Hepatocyte (in vitro differentiated cells): ENCODE measurements around the gene EEF1AKMT2. TPM values are rescaled to one million over a fixed set of nuclear protein-coding genes. Genes with fewer than 3 reads are reported as not detected.

Source experiments
- DNase-seq: peaks from one replicate; pipeline ENCODE4 v3.0.0-alpha.2; 2016; ENCODE audit warnings: low spot score
- H2AFZ ChIP-seq: fragments of 200-600 bp; sonication (generic); 2 replicates; pipeline ENCODE4 v1.6.0; 2016; ENCODE audit warnings: antibody characterized with exemption, mild to moderate bottlenecking
- H3K27ac ChIP-seq: fragments of 200-600 bp; sonication (generic); 2 replicates; pipeline ENCODE4 v1.5.1; 2016; ENCODE audit warnings: mild to moderate bottlenecking
- H3K27me3 ChIP-seq: fragments of 200-600 bp; sonication (generic); 2 replicates; pipeline ENCODE4 v1.6.1; 2016
- H3K36me3 ChIP-seq: fragments of 200-600 bp; sonication (generic); replicated peaks from 2 replicates; pipeline ENCODE4 v1.5.1; 2016; ENCODE audit warnings: low read depth; ENCODE audit not compliant: insufficient read depth
- H3K4me1 ChIP-seq: fragments of 200-600 bp; sonication (generic); 2 replicates; pipeline ENCODE4 v1.5.1; 2016; ENCODE audit warnings: mild to moderate bottlenecking, moderate library complexity; ENCODE audit not compliant: insufficient read depth
- H3K4me2 ChIP-seq: fragments of 200-600 bp; sonication (generic); 2 replicates; pipeline ENCODE4 v1.6.0; 2016
- H3K4me3 ChIP-seq: fragments of 200-600 bp; sonication (generic); 2 replicates; pipeline ENCODE4 v1.5.1; 2016; ENCODE audit warnings: mild to moderate bottlenecking
- H3K79me2 ChIP-seq: fragments of 200-600 bp; sonication (generic); 2 replicates; pipeline ENCODE4 v1.6.0; 2017; ENCODE audit warnings: mild to moderate bottlenecking
- H3K9me2 ChIP-seq: fragments of 200-600 bp; sonication (generic); replicated peaks from 2 replicates; pipeline ENCODE4 v1.6.0; 2017; ENCODE audit warnings: mild to moderate bottlenecking; ENCODE audit not compliant: insufficient read depth
- H3K9me3 ChIP-seq: fragments of 200-600 bp; sonication (generic); 2 replicates; pipeline ENCODE4 v1.5.1; 2016; ENCODE audit warnings: low read depth, mild to moderate bottlenecking
- H4K20me1 ChIP-seq: fragments of 200-600 bp; sonication (generic); 2 replicates; pipeline ENCODE4 v1.6.0; 2016; ENCODE audit warnings: mild to moderate bottlenecking; ENCODE audit not compliant: insufficient read depth, poor library complexity, severe bottlenecking
- EZH2 ChIP-seq: fragments of 200-600 bp; sonication (generic); IDR thresholded peaks from 2 replicates; pipeline ENCODE4 v1.6.1; 2016; ENCODE audit warnings: antibody characterized with exemption, mild to moderate bottlenecking, borderline replicate concordance
- EZH2phosphoT487 ChIP-seq: fragments of 200-600 bp; sonication (generic); IDR thresholded peaks from one replicate; pipeline ENCODE4 v1.6.1; 2018; ENCODE audit warnings: antibody characterized with exemption, mild to moderate bottlenecking, low read depth, moderate library complexity; ENCODE audit not compliant: unreplicated experiment, severe bottlenecking
- WGBS: methylation state at CpG from one replicate; pipeline ENCODE4 v1.1.6; 2016; ENCODE audit warnings: low lambda C conversion rate; ENCODE audit errors: missing lambda C conversion rate; 5-methylcytosine and 5-hydroxymethylcytosine counted together
- polyA plus RNA-seq: library from polyadenylated mRNA; unstranded; fragments of >200 nt; fragmentation: Nextera tagmentation; extraction: Ambion mirVana; gene quantifications from 2 replicates; pipeline ENCODE4 v1.2.1, GENCODE V29; 2016
- small RNA-seq: library from RNA; depleted of rRNA; stranded (forward); fragments of <200 nt; gene quantifications from one replicate; pipeline ENCODE3, GENCODE V24; 2014
- total RNA-seq: library from RNA; depleted of rRNA; stranded (reverse); fragments of >200 nt; gene quantifications from 2 replicates; pipeline ENCODE4 v1.2.3, GENCODE V29; 2014
- TF ChIP-seq, protein P1 (sequence below): fragments of 200-600 bp; sonication (generic); IDR thresholded peaks from 2 replicates; pipeline ENCODE4 v1.5.1; 2016; ENCODE audit warnings: antibody characterized with exemption, mild to moderate bottlenecking; ENCODE audit not compliant: poor library complexity

Gene EEF1AKMT2
- total and polyA plus RNA-seq, 2 experiments from 2014 or later: 9.8 to 10.5 TPM

DNA sequence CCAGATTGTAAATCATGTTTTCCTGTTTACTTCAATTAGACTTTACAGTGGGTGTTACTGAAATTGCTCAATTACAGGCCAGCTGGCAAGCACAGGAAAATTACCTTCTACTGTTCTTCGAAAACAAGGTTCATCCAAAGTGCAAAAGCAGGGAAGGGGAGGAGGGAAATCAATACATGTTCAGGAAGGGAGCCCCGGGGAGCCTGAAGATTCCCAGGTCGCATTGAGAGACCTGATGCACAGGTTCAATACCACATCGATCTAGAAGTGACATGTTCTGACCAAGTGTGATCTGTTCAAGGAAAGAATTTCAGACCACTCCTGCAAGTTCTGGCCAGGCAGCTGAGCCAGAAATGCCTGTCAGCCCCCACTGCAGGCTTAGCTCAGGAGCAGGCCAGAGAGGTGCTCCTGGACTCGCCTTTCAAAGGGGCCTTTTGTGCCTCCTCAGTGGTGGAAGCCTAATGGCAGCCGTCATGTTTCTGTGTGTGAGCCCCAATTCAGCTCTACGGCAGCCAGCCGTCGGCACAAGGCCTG, 83.4 kb downstream of the EEF1AKMT2 start:
- DNase-seq: no peak
- WGBS: 43% methylated on average over 9 of the region's 9 CpGs

More for the DNA sequence above, 83.4 kb downstream of the EEF1AKMT2 start:
- peak overlapping the region; percentile 35 for H3K27ac ChIP-seq
- peak overlapping the region; percentile 44 for H3K4me2 ChIP-seq
- H3K27me3 ChIP-seq: no peaks in the 10 kb centered on the region
- peaks cover 23% of the 10 kb centered on the region for H4K20me1 ChIP-seq
- H3K9me2 ChIP-seq: no peaks in the 10 kb centered on the region
- TF ChIP-seq EZH2 (no peak), EZH2phosphoT487 (no peak)
- TF ChIP-seq, protein P1, sequence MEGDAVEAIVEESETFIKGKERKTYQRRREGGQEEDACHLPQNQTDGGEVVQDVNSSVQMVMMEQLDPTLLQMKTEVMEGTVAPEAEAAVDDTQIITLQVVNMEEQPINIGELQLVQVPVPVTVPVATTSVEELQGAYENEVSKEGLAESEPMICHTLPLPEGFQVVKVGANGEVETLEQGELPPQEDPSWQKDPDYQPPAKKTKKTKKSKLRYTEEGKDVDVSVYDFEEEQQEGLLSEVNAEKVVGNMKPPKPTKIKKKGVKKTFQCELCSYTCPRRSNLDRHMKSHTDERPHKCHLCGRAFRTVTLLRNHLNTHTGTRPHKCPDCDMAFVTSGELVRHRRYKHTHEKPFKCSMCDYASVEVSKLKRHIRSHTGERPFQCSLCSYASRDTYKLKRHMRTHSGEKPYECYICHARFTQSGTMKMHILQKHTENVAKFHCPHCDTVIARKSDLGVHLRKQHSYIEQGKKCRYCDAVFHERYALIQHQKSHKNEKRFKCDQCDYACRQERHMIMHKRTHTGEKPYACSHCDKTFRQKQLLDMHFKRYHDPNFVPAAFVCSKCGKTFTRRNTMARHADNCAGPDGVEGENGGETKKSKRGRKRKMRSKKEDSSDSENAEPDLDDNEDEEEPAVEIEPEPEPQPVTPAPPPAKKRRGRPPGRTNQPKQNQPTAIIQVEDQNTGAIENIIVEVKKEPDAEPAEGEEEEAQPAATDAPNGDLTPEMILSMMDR: no peak
- no peaks in the 10 kb centered on the region for H3K36me3 ChIP-seq
- peaks cover 76% of the 10 kb centered on the region for H3K79me2 ChIP-seq
- no peaks in the 10 kb centered on the region for H3K9me3 ChIP-seq
- peaks cover 27% of the 10 kb centered on the region for H3K4me1 ChIP-seq
- H3K4me3 ChIP-seq: no peak overlapping the region
- no peak overlapping the region for H2AFZ ChIP-seq

Small RNA genes lying within 50 kb of the gene (small RNA-seq; reads per million reads assigned to genes)
- not detected for gene RF00019

Other genes starting within 250 kb of the EEF1AKMT2 start
- 20.6 and 23.6 TPM in 2 replicates for gene FAM53B, start 47.5 kb downstream of the EEF1AKMT2 start, total RNA-seq
- 9.1 and 10.3 TPM in 2 replicates for gene FAM53B, start 47.5 kb downstream of the EEF1AKMT2 start, polyA plus RNA-seq
- gene ABRAXAS2, start 9.9 kb upstream of the EEF1AKMT2 start, total RNA-seq: 16.2 and 17.6 TPM in 2 replicates
- gene ABRAXAS2, start 9.9 kb upstream of the EEF1AKMT2 start, polyA plus RNA-seq: 8.6 and 9.2 TPM in 2 replicates
- 25.1 and 30.0 TPM in 2 replicates for gene ZRANB1, start 150.2 kb upstream of the EEF1AKMT2 start, total RNA-seq
- gene ZRANB1, start 150.2 kb upstream of the EEF1AKMT2 start, polyA plus RNA-seq: 7.9 and 10.7 TPM in 2 replicates